ENCODE results near the gene SDHB.

DNA sequence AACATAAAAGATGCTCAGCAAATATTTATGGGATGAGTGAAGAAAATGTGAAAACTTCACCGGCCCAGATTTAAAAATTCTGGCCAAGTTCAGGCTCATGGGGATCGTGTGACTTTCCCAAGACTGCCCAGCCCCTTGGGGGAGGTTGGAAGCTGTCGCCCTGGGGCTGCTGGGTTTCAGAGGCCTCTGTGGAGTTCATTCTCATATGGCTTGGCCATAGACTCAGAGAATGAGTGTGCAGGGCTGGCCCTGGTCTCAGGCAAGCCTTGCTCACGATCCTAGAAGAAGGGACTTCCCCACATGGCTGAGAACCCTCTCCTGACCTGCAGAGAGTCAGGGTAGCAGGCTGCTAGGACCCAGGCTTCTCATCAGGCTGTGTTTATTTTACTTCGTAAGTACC lies 40.8 kb upstream of the SDHB start:
- TF ChIP-seq POLR2AphosphoS2 (IDR thresholded peaks at IDR 0.05; ENCODE audit: low read depth, low read length) (no peak), CBX5 (CRISPR knock-in tag; IDR thresholded peaks at IDR 0.05; ENCODE audit: borderline replicate concordance) (no peak), CTCF (CRISPR knock-in tag; IDR thresholded peaks at IDR 0.05) (no peak), FOSL1 (CRISPR knock-in tag; IDR thresholded peaks at IDR 0.05; ENCODE audit: borderline replicate concordance) (no peak), GABPB1 (CRISPR knock-in tag; IDR thresholded peaks at IDR 0.05) (no peak), CHD2 (IDR thresholded peaks at IDR 0.05; ENCODE audit: low read depth, low read length) (no peak), ZBTB26 (CRISPR knock-in tag; IDR thresholded peaks at IDR 0.05; ENCODE audit: borderline replicate concordance) (no peak), EZH2 (conservative IDR thresholded peaks at IDR 0.05; ENCODE audit: low read depth, low read length) (no peak), CREB1 (IDR thresholded peaks at IDR 0.05) (no peak), CREB1 (CRISPR knock-in tag; IDR thresholded peaks at IDR 0.05) (no peak), KLF11 (CRISPR knock-in tag; IDR thresholded peaks at IDR 0.05) (no peak)

All from HepG2 (cell line).